Heart right ventricle (tissue), 16 donors: ENCODE data around the gene PIK3C2G. TPM values are rescaled to one million over a fixed set of nuclear protein-coding genes. Genes with fewer than 3 reads are reported as not detected.

Experiments used
- ATAC-seq, 8 donors: fragments of 200-7000 bp; cut with Tn5 transposase; one replicate each; pipeline ENCODE4 v1.9.1; 2020; ENCODE audit warnings: mild to moderate bottlenecking in 8 of 8, moderate library complexity in 8 of 8, moderate number of reproducible peaks in 1 of 8
- DNase-seq, 2 donors: peaks; one replicate each; pipeline ENCODE4 v3.0.0-alpha.2; 2020
- H3K27ac ChIP-seq, 10 donors: fragments of 200-600 bp; sonication (generic) in 2 of 10; one replicate each; pipeline versions ENCODE4 v1.5.0 to v1.8.0; 2020 to 2022; ENCODE audit warnings: mild to moderate bottlenecking in 3 of 10
- H3K27me3 ChIP-seq, 7 donors: fragments of 200-600 bp; one replicate each; pipeline ENCODE4 v1.8.0; 2021 to 2022; ENCODE audit warnings: mild to moderate bottlenecking in 2 of 7
- H3K36me3 ChIP-seq, 9 donors: fragments of 200-600 bp; sonication (generic) in 1 of 9; one replicate each; pipeline versions ENCODE4 v1.5.0 to v1.8.0; 2020 to 2022; ENCODE audit warnings: mild to moderate bottlenecking in 2 of 9
- H3K4me1 ChIP-seq, 9 donors: fragments of 200-600 bp; sonication (generic) in 1 of 9; one replicate each; pipeline versions ENCODE4 v1.5.0 to v1.8.0; 2020 to 2022; ENCODE audit warnings: mild to moderate bottlenecking in 4 of 9
- H3K4me3 ChIP-seq, 10 donors: fragments of 200-600 bp; sonication (generic) in 2 of 10; one replicate each; pipeline versions ENCODE4 v1.5.0 to v1.8.0; 2020 to 2022; ENCODE audit warnings: mild to moderate bottlenecking in 7 of 10, moderate library complexity in 2 of 10
- H3K9me3 ChIP-seq, 11 donors: fragments of 200-600 bp in 10 of 11; sonication (generic) in 2 of 11; one replicate each; pipeline versions ENCODE4 v1.5.0 to v1.8.0; 2013 to 2022; ENCODE audit warnings: mild to moderate bottlenecking in 2 of 11, control low read depth in 1 of 11, moderate library complexity in 1 of 11
- CTCF ChIP-seq, 9 donors: fragments of 200-600 bp; sonication (generic) in 2 of 9; IDR thresholded peaks; one replicate each; pipeline versions ENCODE4 v1.5.0 to v1.8.0; 2021 to 2022; ENCODE audit warnings: antibody characterized with exemption in 9 of 9, mild to moderate bottlenecking in 5 of 9, moderate library complexity in 1 of 9
- WGBS, 2 donors: extraction: QIAGEN DNeasy Blood & Tissue Kit; methylation state at CpG; one replicate each; pipeline ENCODE4 v1.1.7; 2013; ENCODE audit warnings: inconsistent platforms in 1 of 2; 5-methylcytosine and 5-hydroxymethylcytosine counted together
- intact Hi-C, 10 donors: fragments of 100-400 bp; cut with DNase I; formaldehyde crosslinking; loops; one replicate each; pipeline versions ENCODE4 v1.11.1 to v1.14.2; 2022
- polyA plus RNA-seq, 2 donors: library from polyadenylated mRNA; stranded (reverse); fragments of 200-250 nt; gene quantifications; one replicate each; pipeline ENCODE4 v1.2.3, GENCODE V29; 2013
- total RNA-seq, 10 donors: library from RNA; stranded (reverse); fragmentation: NEBNext Ultra II Directional in 3 of 10; extraction: Animal tissue kit (Norgen Biotek cat#: 25700) in 3 of 10; gene quantifications; one replicate each; pipeline versions ENCODE4 v1.2.1 to v1.2.4, GENCODE V29; 2021 to 2023
- donor health status: Arrhythmogenic right ventricular cardiomyopathy.
- donor health status: ischemic (EF 13 %, LVEDD 7.1; RV severe dilation, severe dysfunction).
- donor health status: healthy with polysubstance abuse.
- donor health status: DM: no; HTN: yes; CAD: no.
- donor health status: DM: no; HTN: no; CAD: no.
- donor health status: ischemic (EF 25% LVEDD 6.9; RV normal size, moderate dysfunction).
- donor health status: ischemic (EF 25% LVEDD 5.7; RV mildly dilated, moderate dysfunction).
- donor health status: healthy.
- donor health status: DM: yes; HTN: yes; CAD: no.
- donor health status: Ischemic cardiomyopathy.
- donor health status: ischemic (EF 35%, LVEDD 5.7; RV mildly dilated, moderate dysfunction).
- donor health status: nonischemic (EF 11% LVEDD 7.7; RV severe dilation, severe dysfunction).
- donor health status: DM: yes; HTN: yes; CAD: no.
- donor health status: PGD.
- donor health status: ischemic (EF 29% LVEDD 5.4; RV normal size, mild dysfunction).
- donor health status: nonischemic (EF 23%, LVEDD 6.1; RV moderate dilation, normal function).

PIK3C2G gene
- total and polyA plus RNA-seq, 12 donors: not detected

- Histone ChIP-seq H3K36me3 (no peaks in the 10 kb centered on the region), H3K27me3 (no peaks in the 10 kb centered on the region), H3K4me1 (peaks cover 0 to 5% (median 0%) of the 10 kb centered on the region in 9 donors), H3K4me3 (no peak overlapping the region), H3K27ac (no peak overlapping the region), H3K9me3 (no peaks in the 10 kb centered on the region)
- DNase-seq: no peak
- no peak for TF ChIP-seq CTCF (IDR thresholded peaks at IDR 0.05)
- intact Hi-C loops: no loop called here
- no peak for ATAC-seq
These were observed 206.4 kb downstream of the PIK3C2G start for GRCh38 chr12:18467620-18468245.

DNA sequence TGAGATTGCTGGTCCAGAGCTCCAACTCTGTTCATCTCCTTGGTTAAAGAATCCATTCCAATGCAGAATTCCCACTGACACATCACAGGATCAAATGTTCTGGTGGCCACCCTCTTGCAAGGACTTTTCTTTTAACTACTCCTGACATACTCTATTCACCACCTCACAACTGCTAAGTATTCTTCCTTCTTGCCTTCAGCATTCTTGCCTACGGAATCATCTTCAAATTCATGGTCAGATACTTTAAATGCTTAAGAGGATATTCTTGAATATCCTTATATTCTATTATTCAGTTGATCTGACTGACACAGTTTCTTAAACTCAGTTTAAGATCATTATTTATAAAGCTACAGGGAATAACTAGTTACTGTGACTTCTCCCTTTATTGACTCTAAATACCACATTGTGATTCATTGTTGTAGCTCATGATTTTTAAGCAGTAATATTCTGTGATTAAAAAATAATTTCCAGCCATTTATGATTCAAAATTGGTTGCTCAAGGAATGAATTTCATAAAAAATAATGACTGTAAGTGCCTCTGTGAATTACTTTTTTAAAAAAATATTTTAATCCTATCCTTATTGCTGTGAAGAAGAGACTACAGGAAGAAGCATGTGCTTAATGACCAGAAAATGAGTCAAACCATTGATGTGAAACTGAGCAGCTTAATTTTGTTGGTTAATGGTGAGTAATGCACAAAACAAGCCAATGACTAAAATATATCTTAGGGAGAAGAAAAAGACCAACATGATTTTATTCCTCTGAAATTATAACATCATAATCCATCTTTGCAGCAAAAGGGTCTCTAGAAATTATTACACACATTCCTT, 207.1 kb downstream of the PIK3C2G start:
- Histone ChIP-seq H3K27ac (no peak overlapping the region), H3K9me3 (no peaks in the 10 kb centered on the region), H3K27me3 (no peaks in the 10 kb centered on the region), H3K36me3 (no peaks in the 10 kb centered on the region), H3K4me1 (no peaks in the 10 kb centered on the region), H3K4me3 (no peak overlapping the region)
- no peak for TF ChIP-seq CTCF (IDR thresholded peaks at IDR 0.05)
- DNase-seq (no peak), ATAC-seq (no peak)
- intact Hi-C loops: no loop called here
- WGBS, 2 donors: 94 to 100% methylated on average over 1 of the region's 1 CpG

- no peaks in the 10 kb centered on the region for H3K9me3 ChIP-seq
- no peaks in the 10 kb centered on the region for H3K4me1 ChIP-seq
- no peak overlapping the region for H3K4me3 ChIP-seq
- DNase-seq: no peak
- intact Hi-C loops: no loop called here
- no peaks in the 10 kb centered on the region for H3K27me3 ChIP-seq
- WGBS, 2 donors: 88 to 93% methylated on average over 3 of the region's 3 CpGs
- H3K27ac ChIP-seq: no peak overlapping the region
- no peak for ATAC-seq
- no peaks in the 10 kb centered on the region for H3K36me3 ChIP-seq
- TF ChIP-seq CTCF (IDR thresholded peaks at IDR 0.05): no peak
These were observed 208.9 kb downstream of the PIK3C2G start for GRCh38 chr12:18470251-18470650.

- DNase-seq (no peak), ATAC-seq (no peak)
- H3K27ac ChIP-seq: no peak overlapping the region
- WGBS, 2 donors: 83 to 84% methylated on average over 3 of the region's 3 CpGs
- no peak overlapping the region for H3K4me3 ChIP-seq
- H3K27me3 ChIP-seq: no peaks in the 10 kb centered on the region
- no peaks in the 10 kb centered on the region for H3K9me3 ChIP-seq
- intact Hi-C loops: no loop called here
- no peaks in the 10 kb centered on the region for H3K36me3 ChIP-seq
- no peak for TF ChIP-seq CTCF (IDR thresholded peaks at IDR 0.05)
- H3K4me1 ChIP-seq: peaks cover 0 to 5% (median 0%) of the 10 kb centered on the region in 9 donors
These were observed 211.0 kb downstream of the PIK3C2G start for GRCh38 chr12:18472304-18472703.
